Endothelial cell of umbilical vein (primary cell): ENCODE results near the gene CLASRP. TPM values are rescaled to one million over a fixed set of nuclear protein-coding genes. Genes with fewer than 3 reads are reported as not detected.

Experiments used
- BruUV-seq: library from RNA; stranded (reverse); fragments of 400-500 nt; replicated peaks from 2 replicates; lab custom pipeline; 2021; lab: Mats Ljungman, UMichigan
- CTCF ChIA-PET: fragments of 300-600, 350-600 bp; sonication (Branson Sonifier 250); formaldehyde crosslinking; loops from one replicate; lab custom pipeline; 2021; ENCODE audit warnings: antibody characterized with exemption, inconsistent platforms; lab: Charles Lee
- POLR2A ChIA-PET: fragments of 300-600, 350-600 bp; sonication (Branson Sonifier 250); formaldehyde crosslinking; loops from one replicate; lab custom pipeline; 2021; ENCODE audit warnings: antibody characterized with exemption, inconsistent platforms; lab: Charles Lee
- DNase-seq: peaks from one replicate; pipeline ENCODE4 v3.0.0-alpha.2; 2011; ENCODE audit warnings: low read depth, low spot score
- FAIRE-seq: peaks from 2 replicates; lab custom pipeline; 2011; peaks lifted over from hg19 to GRCh38; lab: Jason Lieb, UNC
- H2AFZ ChIP-seq: 2 replicates; pipeline ENCODE4 v1.6.0; 2012; ENCODE audit warnings: low read depth, low read length, control low read depth, inconsistent platforms
- H3K27ac ChIP-seq: 2 replicates; pipeline ENCODE4 v1.5.1; 2011; ENCODE audit warnings: low read depth, mild to moderate bottlenecking, control low read depth, low read length, moderate library complexity; ENCODE audit not compliant: insufficient read depth
- H3K27me3 ChIP-seq, 2 experiments: 2 replicates each; pipeline versions ENCODE4 v1.6.0 to v1.6.1; 2011; ENCODE audit warnings: low read length in 2 of 2, mixed read lengths in 1 of 2; ENCODE audit not compliant: control insufficient read depth in 2 of 2, insufficient read depth in 2 of 2
- H3K36me3 ChIP-seq, 2 experiments: 2 replicates in 1 of 2; 3 replicates in 1 of 2; pipeline ENCODE4 v1.5.1; 2011; ENCODE audit warnings: low read length in 2 of 2, mild to moderate bottlenecking in 1 of 2, moderate library complexity in 1 of 2; ENCODE audit not compliant: control insufficient read depth in 2 of 2, insufficient read depth in 2 of 2; ENCODE audit errors: extremely low read depth in 1 of 2
- H3K4me1 ChIP-seq: 3 replicates; pipeline ENCODE4 v1.5.1; 2011; ENCODE audit warnings: mild to moderate bottlenecking, low read length; ENCODE audit not compliant: control insufficient read depth, insufficient read depth; ENCODE audit errors: extremely low read depth
- H3K4me2 ChIP-seq: 2 replicates; pipeline ENCODE4 v1.6.1; 2011; ENCODE audit warnings: low read length, control low read depth, mixed read lengths; ENCODE audit not compliant: insufficient read depth
- H3K4me3 ChIP-seq, 3 experiments: fragments of 200-600 bp in 1 of 3; sonication (generic), shearing (Covaris generic) in 1 of 3; replicated peaks in 1 of 3; 2 replicates each; pipeline ENCODE4 v1.5.1; 2011 to 2016; ENCODE audit warnings: control low read depth in 3 of 3, low read length in 3 of 3, mild to moderate bottlenecking in 2 of 3, inconsistent platforms in 1 of 3, low read depth in 1 of 3, moderate library complexity in 1 of 3; ENCODE audit not compliant: insufficient read depth in 1 of 3
- H3K79me2 ChIP-seq: 2 replicates; pipeline ENCODE4 v1.6.0; 2012; ENCODE audit warnings: low read length, inconsistent platforms; ENCODE audit not compliant: control insufficient read depth, insufficient read depth
- H3K9ac ChIP-seq: replicated peaks from 2 replicates; pipeline ENCODE3; 2011; ENCODE audit warnings: low read length, control low read depth; ENCODE audit not compliant: insufficient read depth; ENCODE audit errors: extremely low read depth
- H3K9me1 ChIP-seq: replicated peaks from 3 replicates; pipeline ENCODE4 v1.6.0; 2011; ENCODE audit warnings: mild to moderate bottlenecking, low read length; ENCODE audit not compliant: control insufficient read depth, insufficient read depth; ENCODE audit errors: extremely low read depth
- H3K9me3 ChIP-seq: replicated peaks from 2 replicates; pipeline ENCODE4 v1.5.1; 2012; ENCODE audit warnings: low read length, inconsistent platforms; ENCODE audit not compliant: control insufficient read depth, insufficient read depth
- H4K20me1 ChIP-seq: replicated peaks from 2 replicates; pipeline ENCODE3; 2011; ENCODE audit warnings: mild to moderate bottlenecking, low read length; ENCODE audit not compliant: control insufficient read depth, insufficient read depth; ENCODE audit errors: extremely low read depth
- EZH2 ChIP-seq: IDR thresholded peaks from 2 replicates; pipeline ENCODE4 v1.6.1; 2012; ENCODE audit warnings: borderline replicate concordance, low read depth, mild to moderate bottlenecking, moderate library complexity, low read length, inconsistent platforms; ENCODE audit not compliant: severe bottlenecking
- FOS ChIP-seq: IDR thresholded peaks from 2 replicates; pipeline ENCODE4 v1.6.1; 2011; ENCODE audit warnings: mild to moderate bottlenecking, low read length, moderate library complexity, borderline replicate concordance; ENCODE audit not compliant: insufficient read depth
- GATA2 ChIP-seq: IDR thresholded peaks from 2 replicates; pipeline ENCODE4 v1.7.0; 2011; ENCODE audit warnings: low read depth, mild to moderate bottlenecking, moderate library complexity, mixed read lengths, low read length; ENCODE audit not compliant: insufficient read length, insufficient read depth
- JUN ChIP-seq: IDR thresholded peaks from 2 replicates; pipeline ENCODE4 v1.6.1; 2011; ENCODE audit warnings: borderline replicate concordance, low read depth; ENCODE audit not compliant: insufficient read length, insufficient read depth
- MYC ChIP-seq: IDR thresholded peaks from one replicate; pipeline ENCODE4 v1.6.1; 2011; ENCODE audit warnings: mild to moderate bottlenecking, low read depth, low read length
- POLR2A ChIP-seq: IDR thresholded peaks from 2 replicates; pipeline ENCODE4 v1.6.1; 2012; ENCODE audit warnings: low read depth, mild to moderate bottlenecking, control low read depth, low read length
- POLR2AphosphoS5 ChIP-seq: IDR thresholded peaks from 2 replicates; pipeline ENCODE4 v1.6.1; 2012; ENCODE audit warnings: low read depth, mild to moderate bottlenecking, control low read depth, low read length, moderate library complexity; ENCODE audit not compliant: insufficient read depth
- dilution Hi-C: fragments of 300-500 bp; cut with MboI; formaldehyde crosslinking; loops from one replicate; pipeline ENCODE4 v1.15.0; 2019; ENCODE audit warnings: low sequenced_read_pairs; ENCODE audit not compliant: extremely low pct_ligation_motif_present
- intact Hi-C: fragments of 100-400 bp; cut with micrococcal nuclease; formaldehyde crosslinking; loops from one replicate; pipeline ENCODE4 v1.10.0; 2022
- polyA plus RNA-seq, 4 experiments: library from polyadenylated mRNA; depleted of rRNA in 3 of 4; stranded (reverse) in 3 of 4; unstranded in 1 of 4; fragments of >200 nt; gene quantifications; 2 replicates each; pipeline versions ENCODE4 v1.2.1 to v1.2.3, GENCODE V29; 2011 to 2012; ENCODE audit warnings: missing spikeins in 1 of 4
- total RNA-seq: library from RNA; stranded (reverse); gene quantifications from 2 replicates; pipeline ENCODE4 v1.2.3, GENCODE V29; 2021
- TF ChIP-seq, protein P1 (sequence below), 2 donors: IDR thresholded peaks; 1 replicate in 1 of 2; 2 replicates in 1 of 2; pipeline ENCODE4 v1.5.1; 2011; ENCODE audit warnings: low read length in 2 of 2, mild to moderate bottlenecking in 2 of 2, moderate library complexity in 2 of 2, control low read depth in 1 of 2, inconsistent platforms in 1 of 2, low read depth in 1 of 2; ENCODE audit not compliant: insufficient read depth in 1 of 2; ENCODE audit errors: extremely low read depth in 1 of 2
- TF ChIP-seq, protein P2 (sequence below): IDR thresholded peaks from 2 replicates; pipeline ENCODE4 v1.6.1; 2011; ENCODE audit not compliant: insufficient read depth, insufficient read length

Gene CLASRP
- total and polyA plus RNA-seq, 2 donors (not counting 3 experiments of a cell fraction or from before 2014, with no cell fraction given) = 40.7 to 70.7 TPM

DNA sequence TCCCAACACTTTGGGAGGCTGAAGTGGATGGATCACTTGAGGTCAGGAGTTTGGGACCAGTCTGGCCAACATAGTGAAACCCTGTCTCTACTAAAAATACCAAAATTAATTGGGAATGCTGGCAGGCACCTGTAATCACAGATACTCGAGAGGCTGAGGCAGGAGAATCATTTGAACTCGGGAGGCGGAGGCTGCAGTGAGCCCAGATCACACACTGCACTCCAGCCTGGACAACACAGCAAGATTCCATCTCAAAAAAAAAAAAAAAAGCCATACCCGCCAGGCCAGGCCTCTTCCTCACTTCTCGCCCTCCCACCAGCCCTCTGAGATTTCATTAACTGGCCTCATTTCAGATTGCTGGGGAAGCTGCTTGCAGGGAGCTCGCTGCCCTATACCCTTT, 45.3 kb upstream of the CLASRP start:
- CTCF ChIA-PET = no interaction called here
- H3K9ac ChIP-seq = no peak overlapping the region
- no peaks in the 10 kb centered on the region for H3K27me3 ChIP-seq
- no peak overlapping the region for H2AFZ ChIP-seq
- FAIRE-seq = no peak
- H3K9me1 ChIP-seq = no peaks in the 10 kb centered on the region
- DNase-seq = no peak
- H3K4me1 ChIP-seq = no peaks in the 10 kb centered on the region
- no peaks in the 10 kb centered on the region for H3K9me3 ChIP-seq
- H3K36me3 ChIP-seq = peaks cover 0 to 32% of the 10 kb centered on the region in 2 experiments
- POLR2A ChIA-PET = no interaction called here
- intact Hi-C loops = no loop called here
- TF ChIP-seq MYC (no peak), EZH2 (no peak), JUN (no peak), GATA2 (no peak), POLR2AphosphoS5 (no peak), POLR2A (no peak), FOS (no peak)
- TF ChIP-seq, protein P1, sequence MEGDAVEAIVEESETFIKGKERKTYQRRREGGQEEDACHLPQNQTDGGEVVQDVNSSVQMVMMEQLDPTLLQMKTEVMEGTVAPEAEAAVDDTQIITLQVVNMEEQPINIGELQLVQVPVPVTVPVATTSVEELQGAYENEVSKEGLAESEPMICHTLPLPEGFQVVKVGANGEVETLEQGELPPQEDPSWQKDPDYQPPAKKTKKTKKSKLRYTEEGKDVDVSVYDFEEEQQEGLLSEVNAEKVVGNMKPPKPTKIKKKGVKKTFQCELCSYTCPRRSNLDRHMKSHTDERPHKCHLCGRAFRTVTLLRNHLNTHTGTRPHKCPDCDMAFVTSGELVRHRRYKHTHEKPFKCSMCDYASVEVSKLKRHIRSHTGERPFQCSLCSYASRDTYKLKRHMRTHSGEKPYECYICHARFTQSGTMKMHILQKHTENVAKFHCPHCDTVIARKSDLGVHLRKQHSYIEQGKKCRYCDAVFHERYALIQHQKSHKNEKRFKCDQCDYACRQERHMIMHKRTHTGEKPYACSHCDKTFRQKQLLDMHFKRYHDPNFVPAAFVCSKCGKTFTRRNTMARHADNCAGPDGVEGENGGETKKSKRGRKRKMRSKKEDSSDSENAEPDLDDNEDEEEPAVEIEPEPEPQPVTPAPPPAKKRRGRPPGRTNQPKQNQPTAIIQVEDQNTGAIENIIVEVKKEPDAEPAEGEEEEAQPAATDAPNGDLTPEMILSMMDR (IDR thresholded peaks at IDR 0.05; ENCODE audit: extremely low read depth in 1 of 2, insufficient read depth in 1 of 2, low read depth in 1 of 2, low read length in 2 of 2) = no peak
- TF ChIP-seq, protein P2, sequence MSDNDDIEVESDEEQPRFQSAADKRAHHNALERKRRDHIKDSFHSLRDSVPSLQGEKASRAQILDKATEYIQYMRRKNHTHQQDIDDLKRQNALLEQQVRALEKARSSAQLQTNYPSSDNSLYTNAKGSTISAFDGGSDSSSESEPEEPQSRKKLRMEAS = no peak
- dilution Hi-C loops = no loop called here
- no peaks in the 10 kb centered on the region for H4K20me1 ChIP-seq
- H3K27ac ChIP-seq = no peak overlapping the region
- H3K4me3 ChIP-seq = no peak overlapping the region
- no peak overlapping the region for H3K4me2 ChIP-seq
- BruUV-seq = no TSS peak
- no peaks in the 10 kb centered on the region for H3K79me2 ChIP-seq
